ENCODE results near the gene RMND5B. TPM values are rescaled to one million over a fixed set of nuclear protein-coding genes. Genes with fewer than 3 reads are reported as not detected.

RMND5B gene
- total and polyA plus RNA-seq, 10 of the 15 experiments (the other 5 are each of a cell fraction or from before 2014, with no cell fraction given) = 1.6 to 50.7 (median 30.9) TPM

- TF ChIP-seq ASH2L (IDR thresholded peaks at IDR 0.05; ENCODE audit: borderline replicate concordance, low read depth) = no peak
- TF ChIP-seq NR2F1 (conservative IDR thresholded peaks at IDR 0.05) = no peak
- TF ChIP-seq WRNIP1 (IDR thresholded peaks at IDR 0.05; ENCODE audit: borderline replicate concordance, low read depth, low read length) = no peak
- no peak for TF ChIP-seq TCF12 (IDR thresholded peaks at IDR 0.05; ENCODE audit: low read depth, low read length)
- no peak for TF ChIP-seq ZNF274 (IDR thresholded peaks at IDR 0.05; ENCODE audit: insufficient read depth, insufficient read length)
- TF ChIP-seq BCLAF1 (IDR thresholded peaks at IDR 0.05) = no peak
- TF ChIP-seq SREBF1 (IDR thresholded peaks at IDR 0.05; ENCODE audit: low read length) = no peak
- no peak for TF ChIP-seq REST (IDR thresholded peaks at IDR 0.05; ENCODE audit: low read depth, low read length)
- no peak for TF ChIP-seq IRF5 (IDR thresholded peaks at IDR 0.05; ENCODE audit: borderline replicate concordance)
Measured at GRCh38 chr5:178143246-178143645, 12.4 kb downstream of the RMND5B start (continued).

Measured in GM12878 (cell line).